H9 (cell line): ENCODE results near the gene KMT2B. TPM values are rescaled to one million over a fixed set of nuclear protein-coding genes. Genes with fewer than 3 reads are reported as not detected.
A peak's percentile ranks its signal among the peaks of the same experiment; 100 is the strongest.

Source experiments
- DNase-seq: peaks from one replicate; pipeline ENCODE4 v3.0.0-alpha.2; 2017
- H2AFZ ChIP-seq: one replicate; pipeline ENCODE4 v1.6.1; 2013; ENCODE audit warnings: mild to moderate bottlenecking, low read length, control low read depth, moderate library complexity
- H2AK5ac ChIP-seq: 2 replicates; pipeline ENCODE4 v1.6.1; 2013; ENCODE audit warnings: low read length, control low read depth, mixed read lengths; ENCODE audit not compliant: insufficient read length
- H2BK120ac ChIP-seq: one replicate; pipeline ENCODE4 v1.6.1; 2013; ENCODE audit warnings: low read depth, mild to moderate bottlenecking, low read length, control low read depth, inconsistent platforms; ENCODE audit not compliant: poor library complexity, severe bottlenecking
- H2BK12ac ChIP-seq: 2 replicates; pipeline ENCODE4 v1.6.1; 2013; ENCODE audit warnings: low read length, control low read depth, mixed read lengths, low read depth; ENCODE audit not compliant: insufficient read length
- H2BK15ac ChIP-seq: 2 replicates; pipeline ENCODE4 v1.6.1; 2013; ENCODE audit warnings: low read depth, low read length, control low read depth
- H2BK20ac ChIP-seq: one replicate; pipeline ENCODE4 v1.6.1; 2013; ENCODE audit warnings: low read depth, mild to moderate bottlenecking, low read length, control low read depth, inconsistent platforms; ENCODE audit not compliant: poor library complexity, severe bottlenecking
- H2BK5ac ChIP-seq: 2 replicates; pipeline ENCODE4 v1.6.1; 2013; ENCODE audit warnings: low read length, control low read depth, mixed read lengths; ENCODE audit not compliant: insufficient read length
- H3K14ac ChIP-seq: 2 replicates; pipeline ENCODE4 v1.6.1; 2013; ENCODE audit warnings: low read length, control low read depth; ENCODE audit not compliant: insufficient read depth
- H3K18ac ChIP-seq: 2 replicates; pipeline ENCODE4 v1.6.1; 2013; ENCODE audit warnings: low read depth, mild to moderate bottlenecking, mixed read lengths, low read length, control low read depth; ENCODE audit not compliant: insufficient read length
- H3K23ac ChIP-seq: 2 replicates; pipeline ENCODE4 v1.6.1; 2013; ENCODE audit warnings: low read length, control low read depth, mixed read lengths, low read depth; ENCODE audit not compliant: insufficient read length
- H3K23me2 ChIP-seq: 2 replicates; pipeline ENCODE4 v1.6.1; 2013; ENCODE audit warnings: low read depth, mild to moderate bottlenecking, mixed read lengths, low read length, control low read depth; ENCODE audit not compliant: insufficient read length, poor library complexity, severe bottlenecking
- H3K27ac ChIP-seq: 2 replicates; pipeline ENCODE4 v1.5.1; 2013; ENCODE audit warnings: low read length, control low read depth, mixed read lengths, low read depth; ENCODE audit not compliant: insufficient read length
- H3K27me3 ChIP-seq: 2 replicates; pipeline ENCODE4 v1.6.1; 2013; ENCODE audit warnings: low read length, control low read depth, inconsistent platforms; ENCODE audit not compliant: insufficient read depth
- H3K4ac ChIP-seq: 2 replicates; pipeline ENCODE4 v1.6.1; 2013; ENCODE audit warnings: low read depth, mild to moderate bottlenecking, control low read depth, inconsistent platforms, low read length, moderate library complexity
- H3K4me1 ChIP-seq: 2 replicates; pipeline ENCODE4 v1.6.1; 2013; ENCODE audit warnings: low read length, control low read depth, inconsistent platforms; ENCODE audit not compliant: insufficient read depth
- H3K4me2 ChIP-seq: 2 replicates; pipeline ENCODE4 v1.6.1; 2013; ENCODE audit warnings: low read length, control low read depth, mixed read lengths; ENCODE audit not compliant: insufficient read length, insufficient read depth
- H3K56ac ChIP-seq: 2 replicates; pipeline ENCODE4 v1.6.1; 2013; ENCODE audit warnings: low read depth, mild to moderate bottlenecking, mixed read lengths, low read length, control low read depth; ENCODE audit not compliant: insufficient read length
- H3K79me1 ChIP-seq: 2 replicates; pipeline ENCODE4 v1.6.1; 2013; ENCODE audit warnings: low read depth, mild to moderate bottlenecking, moderate library complexity, low read length, control low read depth, inconsistent platforms; ENCODE audit not compliant: insufficient read depth, poor library complexity, severe bottlenecking
- H3K79me2 ChIP-seq: 2 replicates; pipeline ENCODE4 v1.6.1; 2013; ENCODE audit warnings: low read length, control low read depth, inconsistent platforms; ENCODE audit not compliant: insufficient read depth
- H3K9ac ChIP-seq: 2 replicates; pipeline ENCODE4 v1.6.1; 2013; ENCODE audit warnings: low read length, control low read depth, mixed read lengths; ENCODE audit not compliant: insufficient read length; ENCODE audit errors: extremely low read depth
- H3K9me3 ChIP-seq: one replicate; pipeline ENCODE4 v1.6.1; 2013; ENCODE audit warnings: low read depth, low read length, inconsistent platforms; ENCODE audit not compliant: control insufficient read depth
- H3T11ph ChIP-seq: one replicate; pipeline ENCODE4 v1.6.1; 2013; ENCODE audit warnings: mild to moderate bottlenecking, low read length, control low read depth, inconsistent platforms
- H4K20me1 ChIP-seq: one replicate; pipeline ENCODE4 v1.6.1; 2013; ENCODE audit not compliant: control insufficient read depth, insufficient read length, insufficient read depth
- H4K5ac ChIP-seq: 2 replicates; pipeline ENCODE4 v1.6.1; 2013; ENCODE audit warnings: low read depth, mild to moderate bottlenecking, mixed read lengths, low read length, control low read depth; ENCODE audit not compliant: insufficient read length
- H4K8ac ChIP-seq: replicated peaks from 2 replicates; pipeline ENCODE4 v1.6.1; 2013; ENCODE audit warnings: low read length, control low read depth, mixed read lengths, low read depth; ENCODE audit not compliant: insufficient read length
- H4K91ac ChIP-seq: 2 replicates; pipeline ENCODE4 v1.6.1; 2013; ENCODE audit warnings: low read depth, mild to moderate bottlenecking, moderate library complexity, mixed read lengths, low read length, control low read depth; ENCODE audit not compliant: insufficient read length
- H3K27ac Mint-ChIP-seq, 3 experiments: 2 replicates in 2 of 3; 3 replicates in 1 of 3; pipeline ENCODE4 v1.8.0; 2020 to 2021; ENCODE audit warnings: mixed read lengths in 3 of 3, mild to moderate bottlenecking in 1 of 3, moderate library complexity in 1 of 3
- H3K27me3 Mint-ChIP-seq: 2 replicates; pipeline ENCODE4 v1.8.0; 2021; ENCODE audit warnings: low read depth, mild to moderate bottlenecking, moderate library complexity, mixed read lengths
- H3K36me3 Mint-ChIP-seq, 3 experiments: 2 replicates in 2 of 3; 3 replicates in 1 of 3; pipeline ENCODE4 v1.8.0; 2020 to 2021; ENCODE audit warnings: low read depth in 3 of 3, mixed read lengths in 3 of 3; ENCODE audit not compliant: insufficient read depth in 1 of 3
- H3K4me1 Mint-ChIP-seq, 2 experiments: 2 replicates each; pipeline ENCODE4 v1.8.0; 2020; ENCODE audit warnings: mixed read lengths in 2 of 2
- H3K4me3 Mint-ChIP-seq, 2 experiments: 2 replicates in 1 of 2; 3 replicates in 1 of 2; pipeline ENCODE4 v1.8.0; 2020 to 2021; ENCODE audit warnings: mild to moderate bottlenecking in 2 of 2, mixed read lengths in 2 of 2, moderate library complexity in 1 of 2
- H3K9me3 Mint-ChIP-seq, 2 experiments: 2 replicates in 1 of 2; 3 replicates in 1 of 2; pipeline ENCODE4 v1.8.0; 2020; ENCODE audit warnings: mild to moderate bottlenecking in 2 of 2, mixed read lengths in 2 of 2, moderate library complexity in 1 of 2
- CTCF ChIP-seq: fragments of 200-600 bp; sonication (generic); conservative IDR thresholded peaks from 3 replicates; pipeline ENCODE4 v1.8.0; 2021; ENCODE audit warnings: antibody characterized with exemption, mild to moderate bottlenecking
- WGBS: extraction: QIAGEN DNeasy Blood & Tissue Kit; methylation state at CpG from one replicate; pipeline ENCODE4 v1.1.7; 2013; ENCODE audit warnings: missing lambda C conversion rate, low lambda C conversion rate, mixed read lengths; ENCODE audit not compliant: insufficient read length; ENCODE audit errors: extremely low coverage; 5-methylcytosine and 5-hydroxymethylcytosine counted together
- total RNA-seq: library from RNA; stranded (reverse); gene quantifications from 2 replicates; pipeline ENCODE4 v1.2.1, GENCODE V29; 2021

The KMT2B gene
- total RNA-seq, 1 experiment from 2014 or later = 47.7 TPM

DNA sequence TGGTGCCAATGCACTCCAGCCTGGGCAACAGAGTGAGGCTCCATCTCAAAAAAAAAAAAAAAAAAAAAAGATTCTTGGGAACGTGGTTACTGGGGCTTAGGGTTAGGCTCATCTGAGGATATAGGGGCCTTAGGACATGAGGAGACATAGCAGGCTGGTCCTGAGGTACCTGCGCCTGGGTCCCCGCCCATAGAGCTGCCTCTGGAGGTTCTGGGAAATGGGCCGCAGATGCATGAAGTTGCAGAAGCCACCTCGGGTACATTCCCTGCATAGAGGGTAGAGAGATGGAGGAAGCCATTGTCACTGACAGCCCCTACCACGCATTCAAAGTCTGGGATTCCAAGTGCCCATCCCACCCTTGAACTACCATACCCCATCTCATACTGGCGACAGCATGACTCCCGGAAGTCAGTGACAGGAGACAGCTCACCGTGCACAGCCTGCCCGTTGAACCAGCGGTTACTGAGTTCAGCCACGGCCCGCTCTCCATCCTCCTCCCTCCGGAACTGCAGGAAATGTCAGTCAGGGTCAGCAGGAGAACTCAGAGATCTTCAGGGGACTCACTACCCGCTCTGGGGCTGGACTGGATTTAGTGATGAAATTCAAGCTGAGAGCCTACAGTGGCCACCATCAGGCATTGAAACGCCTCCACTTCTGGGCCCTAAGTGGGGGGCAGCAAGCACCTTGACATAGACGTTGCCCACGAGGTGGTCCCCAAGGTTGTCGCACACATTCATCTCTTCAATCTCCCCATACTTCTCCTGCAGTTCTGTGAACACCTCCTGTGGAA lies 26.0 kb downstream of the KMT2B start:
- no peak overlapping the region for H3K9ac ChIP-seq
- Mint-ChIP-seq H3K4me3 (peak overlapping the region; percentile 96), H3K4me1 (peaks cover 23 to 38% of the 10 kb centered on the region in 2 experiments), H3K27me3 (no peaks in the 10 kb centered on the region), H3K36me3 (peaks cover 4 to 18% (median 5%) of the 10 kb centered on the region in 3 experiments; a peak in 5 of 7 replicates), H3K27ac (peak overlapping the region; percentile 65 to 100 (median 98); a peak in 3 of 7 replicates), H3K9me3 (no peaks in the 10 kb centered on the region)
- H4K20me1 ChIP-seq = no peaks in the 10 kb centered on the region
- H3K56ac ChIP-seq = no peak overlapping the region
- no peak overlapping the region for H3K23ac ChIP-seq
- H2AFZ ChIP-seq = no peak overlapping the region
- no peak overlapping the region for H2BK12ac ChIP-seq
- no peaks in the 10 kb centered on the region for H3K9me3 ChIP-seq
- H2BK5ac ChIP-seq = no peak overlapping the region
- no peak overlapping the region for H2BK15ac ChIP-seq
- H3K18ac ChIP-seq = no peak overlapping the region
- H3T11ph ChIP-seq = no peak overlapping the region
- H4K5ac ChIP-seq = no peak overlapping the region
- H3K23me2 ChIP-seq = peaks cover 21% of the 10 kb centered on the region
- no peak overlapping the region for H2AK5ac ChIP-seq
- no peak overlapping the region for H2BK120ac ChIP-seq
- H2BK20ac ChIP-seq = no peak overlapping the region
- no peak overlapping the region for H4K91ac ChIP-seq
- H4K8ac ChIP-seq = no peak overlapping the region
- peaks cover 4% of the 10 kb centered on the region; the same call in 1 of the 2 replicates for H3K4me1 ChIP-seq
- WGBS = no CpG with 5 or more reads among the region's 19 CpGs
- no peak for DNase-seq
- H3K27me3 ChIP-seq = no peaks in the 10 kb centered on the region
- no peak overlapping the region for H3K27ac ChIP-seq
- H3K79me2 ChIP-seq = no peaks in the 10 kb centered on the region
- H3K14ac ChIP-seq = no peak overlapping the region
- H3K4me2 ChIP-seq = peak overlapping the region; percentile 84
- H3K79me1 ChIP-seq = peaks cover 3% of the 10 kb centered on the region
- TF ChIP-seq CTCF = no peak
- no peak overlapping the region for H3K4ac ChIP-seq
